Keratinocyte (primary cell): Measurements from ENCODE around the gene GDA. TPM values are rescaled to one million over a fixed set of nuclear protein-coding genes. Genes with fewer than 3 reads are reported as not detected.
"Not testable (repeated sequence)": the region's sequence is repeated elsewhere in the genome, so short reads cannot be mapped to it uniquely, and the experiment has no call there.

Experiments
- DNase-seq: peaks from one replicate; pipeline ENCODE4 v3.0.0-alpha.2; 2011; ENCODE audit warnings: low read depth, missing footprints, low spot score
- FAIRE-seq: peaks from 2 replicates; lab custom pipeline; 2011; peaks lifted over from hg19 to GRCh38; lab: Jason Lieb, UNC
- H2AFZ ChIP-seq: 2 replicates; pipeline ENCODE4 v1.6.0; 2012; ENCODE audit warnings: low read length, control low read depth, inconsistent platforms; ENCODE audit not compliant: control insufficient read depth
- H3K27ac ChIP-seq: 2 replicates; pipeline ENCODE4 v1.5.1; 2011; ENCODE audit warnings: low read length; ENCODE audit not compliant: control insufficient read depth, insufficient read depth
- H3K27me3 ChIP-seq: 3 replicates; pipeline ENCODE4 v1.6.0; 2011; ENCODE audit warnings: low read length; ENCODE audit not compliant: control insufficient read depth, insufficient read depth; ENCODE audit errors: extremely low read depth
- H3K36me3 ChIP-seq, 2 experiments: 2 replicates in 1 of 2; 3 replicates in 1 of 2; pipeline ENCODE4 v1.5.1; 2011; ENCODE audit warnings: low read length in 2 of 2, mild to moderate bottlenecking in 1 of 2; ENCODE audit not compliant: control insufficient read depth in 2 of 2, insufficient read depth in 2 of 2; ENCODE audit errors: extremely low read depth in 1 of 2
- H3K4me1 ChIP-seq: 3 replicates; pipeline ENCODE4 v1.5.1; 2011; ENCODE audit warnings: low read length; ENCODE audit not compliant: control insufficient read depth, insufficient read depth; ENCODE audit errors: extremely low read depth
- H3K4me2 ChIP-seq: 3 replicates; pipeline ENCODE4 v1.6.0; 2011; ENCODE audit warnings: low read depth, low read length; ENCODE audit not compliant: control insufficient read depth, insufficient read depth; ENCODE audit errors: extremely low read depth
- H3K4me3 ChIP-seq, 3 experiments: fragments of 200-600 bp in 1 of 3; sonication (generic) in 1 of 3; 2 replicates in 2 of 3; 3 replicates in 1 of 3; pipeline ENCODE4 v1.5.1; 2011 to 2016; ENCODE audit warnings: low read length in 3 of 3, mild to moderate bottlenecking in 3 of 3, control low read depth in 2 of 3, inconsistent platforms in 1 of 3, low read depth in 1 of 3, mixed read lengths in 1 of 3, mixed run types in 1 of 3, moderate library complexity in 1 of 3; ENCODE audit not compliant: control insufficient read depth in 2 of 3, insufficient read depth in 2 of 3; ENCODE audit errors: extremely low read depth in 1 of 3
- H3K79me2 ChIP-seq: 2 replicates; pipeline ENCODE4 v1.6.0; 2012; ENCODE audit warnings: low read length; ENCODE audit not compliant: control insufficient read depth, insufficient read depth
- H3K9ac ChIP-seq: 3 replicates; pipeline ENCODE4 v1.6.0; 2011; ENCODE audit warnings: low read length; ENCODE audit not compliant: control insufficient read depth, insufficient read depth; ENCODE audit errors: extremely low read depth
- H3K9me1 ChIP-seq: 3 replicates; pipeline ENCODE4 v1.6.0; 2011; ENCODE audit warnings: low read length; ENCODE audit not compliant: control insufficient read depth, insufficient read depth; ENCODE audit errors: extremely low read depth
- H3K9me3 ChIP-seq: 2 replicates; pipeline ENCODE4 v1.5.1; 2012; ENCODE audit warnings: low read depth, low read length; ENCODE audit not compliant: control insufficient read depth
- H4K20me1 ChIP-seq: 3 replicates; pipeline ENCODE4 v1.6.0; 2011; ENCODE audit warnings: low read length; ENCODE audit not compliant: control insufficient read depth, insufficient read depth; ENCODE audit errors: extremely low read depth
- CTCF ChIP-seq, 3 experiments: IDR thresholded peaks in 1 of 3; conservative IDR thresholded peaks in 1 of 3; optimal IDR thresholded peaks in 1 of 3; 2 replicates in 2 of 3; 3 replicates in 1 of 3; pipeline versions ENCODE3 to v1.5.1; 2011; ENCODE audit warnings: low read length in 3 of 3, mild to moderate bottlenecking in 3 of 3, moderate library complexity in 2 of 3, control low read depth in 1 of 3, inconsistent platforms in 1 of 3; ENCODE audit not compliant: insufficient read depth in 2 of 3; ENCODE audit errors: extremely low read depth in 1 of 3
- EZH2 ChIP-seq: IDR thresholded peaks from one replicate; pipeline ENCODE4 v1.6.1; 2012; ENCODE audit warnings: inconsistent platforms, mild to moderate bottlenecking, low read length, moderate library complexity
- dilution Hi-C: fragments of 300-500 bp; cut with MboI; formaldehyde crosslinking; loops from one replicate; pipeline ENCODE4 v1.7.0; 2020; ENCODE audit warnings: low sequenced_read_pairs; ENCODE audit not compliant: extremely low pct_ligation_motif_present
- polyA plus RNA-seq, 5 experiments: library from polyadenylated mRNA; depleted of rRNA in 3 of 5; stranded (reverse) in 3 of 5; stranded (forward) in 1 of 5; unstranded in 1 of 5; fragments of >200 nt; gene quantifications; 1 replicate in 1 of 5; 2 replicates in 3 of 5; 3 replicates in 1 of 5; pipeline versions ENCODE4 v1.2.1 to v1.2.3, GENCODE V29; 2011 to 2012; ENCODE audit warnings: missing spikeins in 2 of 5, low read depth in 1 of 5, low replicate concordance in 1 of 5

The GDA gene
- polyA plus RNA-seq, 1 donor (not counting 4 experiments of a cell fraction or from before 2014, with no cell fraction given), result 0.75 TPM

- no peaks in the 10 kb centered on the region for H3K79me2 ChIP-seq
- no peak for FAIRE-seq
- dilution Hi-C loops, result no loop called here
Observed at GRCh38 chr9:72289401-72289800, 140.2 kb downstream of the GDA start.

DNA sequence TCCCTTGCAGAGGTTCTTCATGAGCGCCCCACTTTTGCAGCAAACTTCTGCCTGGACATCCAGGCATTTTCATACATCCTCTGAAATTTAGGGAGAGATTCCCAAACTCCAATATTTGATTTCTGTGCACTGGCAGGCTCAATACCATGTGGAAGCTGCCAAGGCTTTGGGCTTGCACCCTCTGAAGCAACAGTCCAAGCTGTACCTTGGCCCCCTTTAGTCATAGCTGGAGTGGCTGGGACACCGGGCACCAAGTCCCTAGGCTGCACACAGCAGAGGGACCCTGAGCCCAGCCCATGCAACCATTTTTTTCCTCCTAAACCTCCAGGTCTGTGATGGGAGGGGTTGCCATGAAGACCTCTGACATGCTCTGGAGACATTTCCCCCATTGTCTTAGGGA is 141.1 kb downstream of the GDA start:
- dilution Hi-C loops, result no loop called here
- Histone ChIP-seq H3K36me3 (no peaks in the 10 kb centered on the region), H3K79me2 (no peaks in the 10 kb centered on the region), H3K4me2 (no peak overlapping the region), H3K9me3 (no peaks in the 10 kb centered on the region), H3K27me3 (no peaks in the 10 kb centered on the region), H4K20me1 (no peaks in the 10 kb centered on the region), H3K27ac (no peak overlapping the region), H2AFZ (no peak overlapping the region), H3K9me1 (no peaks in the 10 kb centered on the region), H3K9ac (no peak overlapping the region), H3K4me1 (peaks cover 10% of the 10 kb centered on the region), H3K4me3 (no peak overlapping the region)
- TF ChIP-seq EZH2 (no peak), CTCF (optimal IDR thresholded peaks at IDR 0.05 in 1 of 3, IDR thresholded peaks at IDR 0.05 in 1 of 3, conservative IDR thresholded peaks at IDR 0.05 in 1 of 3; ENCODE audit: extremely low read depth in 1 of 3, insufficient read depth in 2 of 3, low read length in 3 of 3) (no peak)
- FAIRE-seq, result no peak
- no peak for DNase-seq

More at GRCh38 chr9:72289401-72289800, 140.2 kb downstream of the GDA start:
- Histone ChIP-seq H3K4me2 (no peak overlapping the region), H2AFZ (no peak overlapping the region), H3K36me3 (no peaks in the 10 kb centered on the region), H3K9me1 (no peaks in the 10 kb centered on the region), H3K9me3 (no peaks in the 10 kb centered on the region), H3K27ac (no peak overlapping the region), H3K9ac (no peak overlapping the region), H4K20me1 (no peaks in the 10 kb centered on the region), H3K4me1 (peaks cover 10% of the 10 kb centered on the region), H3K27me3 (no peaks in the 10 kb centered on the region), H3K4me3 (no peak overlapping the region)
- DNase-seq, result no peak
- TF ChIP-seq EZH2 (no peak), CTCF (optimal IDR thresholded peaks at IDR 0.05 in 1 of 3, IDR thresholded peaks at IDR 0.05 in 1 of 3, conservative IDR thresholded peaks at IDR 0.05 in 1 of 3; ENCODE audit: extremely low read depth in 1 of 3, insufficient read depth in 2 of 3, low read length in 3 of 3) (no peak)

DNA sequence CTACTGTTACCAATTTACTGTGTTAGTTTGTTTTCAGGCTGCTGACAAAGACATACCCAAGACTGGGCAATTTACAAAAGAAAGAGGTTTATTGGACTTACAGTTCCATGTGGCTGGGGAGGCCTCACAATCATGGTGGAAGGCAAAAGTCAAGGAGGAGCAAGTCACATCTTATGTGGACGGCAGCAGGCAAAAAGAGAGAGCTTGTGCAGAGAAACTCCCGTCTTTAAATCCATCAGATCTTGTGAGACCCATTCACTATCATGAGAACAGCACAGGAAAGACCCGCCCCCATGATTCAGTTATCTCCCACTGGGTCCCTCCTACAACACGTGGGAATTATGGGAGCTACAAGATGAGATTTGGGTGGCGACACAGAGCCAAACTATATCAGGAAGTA is 142.3 kb downstream of the GDA start:
- H3K27me3 ChIP-seq, H3K79me2 ChIP-seq, H4K20me1 ChIP-seq, FAIRE-seq, dilution Hi-C loops, H3K4me1 ChIP-seq, DNase-seq, H2AFZ ChIP-seq, H3K9me1 ChIP-seq, H3K9me3 ChIP-seq, H3K36me3 ChIP-seq, H3K4me2 ChIP-seq, H3K4me3 ChIP-seq, H3K9ac ChIP-seq, H3K27ac ChIP-seq: not testable (repeated sequence)
